DMS 273 (cell line): Measurements from ENCODE around the gene ETV3.
"Not testable (repeated sequence)": the region's sequence is repeated elsewhere in the genome, so short reads cannot be mapped to it uniquely, and the experiment has no call there.

ENCODE experiments used
- DNase-seq: peaks from one replicate; lab custom pipeline; 2025; ENCODE audit not compliant: unreplicated experiment; lab: John Stamatoyannopoulos, UW

Gene ETV3

DNA sequence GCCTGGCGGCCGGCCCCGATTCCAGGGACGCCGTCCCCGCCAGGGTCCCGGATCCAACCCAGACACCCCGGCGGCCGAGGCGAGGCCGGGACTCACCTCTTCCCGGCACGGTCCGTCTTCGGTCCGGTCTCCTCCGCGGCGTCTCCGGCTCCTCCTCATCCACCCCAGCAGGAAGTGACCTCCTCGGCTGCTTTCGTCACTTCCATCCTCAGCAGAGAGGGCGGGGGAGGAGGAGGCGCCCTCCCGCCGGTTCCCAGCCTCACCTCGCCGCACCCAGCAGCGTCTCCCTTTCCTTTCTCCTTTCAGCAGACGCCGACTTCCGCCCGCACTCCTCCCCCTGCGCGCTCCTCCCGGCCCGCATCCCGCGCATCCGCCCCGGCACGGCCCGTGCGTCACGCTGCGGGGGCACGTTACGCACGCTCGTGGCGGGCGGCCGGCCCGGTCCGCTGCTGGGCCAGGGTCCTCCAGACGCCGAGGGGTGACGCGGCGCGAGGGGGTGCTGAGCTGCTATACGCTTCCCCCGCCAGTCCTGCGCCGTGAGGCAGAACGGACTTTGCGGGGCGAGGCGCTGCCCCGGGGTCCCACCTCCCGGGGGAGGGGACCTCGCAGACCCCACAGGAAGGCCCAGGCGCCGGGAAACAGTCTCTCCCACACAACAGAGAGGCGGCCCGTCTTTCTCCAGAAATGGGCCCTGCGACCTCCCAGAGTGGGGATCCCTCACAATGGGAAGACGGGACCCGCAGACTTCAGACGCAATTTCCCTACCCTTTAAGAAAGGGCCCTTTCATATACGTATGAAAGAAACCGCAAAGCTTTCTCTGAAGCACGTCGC is at the start of gene ETV3:
ETV3 (minus strand) TSS at position 176 of the 832 bp plus-strand sequence. CDS start 2,043 bp downstream, outside the sequence.
- DNase-seq = peak; percentile 94

DNA sequence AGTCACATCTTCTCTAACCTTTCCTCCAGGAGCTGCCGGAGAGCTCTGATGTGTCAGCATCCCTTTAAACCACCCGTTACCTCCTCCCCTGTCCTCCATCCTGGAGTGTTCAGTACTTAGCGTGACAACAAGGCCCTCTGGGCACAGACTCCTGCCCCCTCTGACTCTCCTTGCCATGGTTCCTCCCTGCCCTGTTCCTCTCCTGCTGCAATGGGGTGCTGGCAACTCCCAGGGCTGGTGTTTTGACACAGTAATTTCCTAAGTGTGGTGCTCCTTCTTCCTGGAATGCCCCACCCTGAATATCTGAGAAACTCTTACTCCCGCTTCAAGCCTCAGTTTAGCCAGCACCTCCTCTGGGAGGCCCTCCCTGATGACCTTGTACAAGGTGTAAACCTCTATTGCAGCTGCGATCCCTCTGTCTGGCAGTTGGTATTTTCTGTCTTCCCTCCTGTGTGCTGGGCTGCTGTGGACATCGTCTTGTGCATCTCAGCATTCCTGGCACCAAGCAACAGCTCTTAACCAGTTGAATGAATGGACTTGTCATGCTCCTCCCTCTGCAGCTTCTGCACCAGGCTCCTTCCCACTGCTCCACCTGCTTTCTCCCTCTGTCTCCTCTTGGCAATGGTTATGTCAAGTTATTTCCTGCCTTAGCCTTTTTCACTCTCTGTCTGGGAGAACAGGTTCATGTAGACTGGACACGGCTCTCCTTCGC is 48.2 kb upstream of the ETV3 start:
- DNase-seq = no peak

DNA sequence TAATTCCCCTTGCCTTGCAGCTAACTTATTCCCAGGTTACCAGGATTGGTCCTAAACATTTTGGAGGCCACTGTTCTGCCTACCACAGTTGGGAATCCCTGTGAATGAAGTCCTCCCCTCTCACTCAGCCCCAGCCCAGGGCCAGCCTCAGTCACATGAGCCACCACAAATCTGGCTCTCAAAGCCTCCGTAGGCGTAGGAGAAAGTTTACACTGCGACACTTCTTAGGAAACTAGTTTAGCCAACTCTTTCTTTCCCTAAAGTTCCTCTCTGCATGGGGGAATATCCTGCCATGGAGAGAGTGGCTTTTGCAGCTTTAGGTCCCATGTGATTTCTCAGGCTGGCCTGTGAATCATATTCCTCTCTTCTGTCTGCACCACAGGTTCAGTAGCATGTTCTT is 45.7 kb upstream of the ETV3 start:
- DNase-seq = no peak

DNA sequence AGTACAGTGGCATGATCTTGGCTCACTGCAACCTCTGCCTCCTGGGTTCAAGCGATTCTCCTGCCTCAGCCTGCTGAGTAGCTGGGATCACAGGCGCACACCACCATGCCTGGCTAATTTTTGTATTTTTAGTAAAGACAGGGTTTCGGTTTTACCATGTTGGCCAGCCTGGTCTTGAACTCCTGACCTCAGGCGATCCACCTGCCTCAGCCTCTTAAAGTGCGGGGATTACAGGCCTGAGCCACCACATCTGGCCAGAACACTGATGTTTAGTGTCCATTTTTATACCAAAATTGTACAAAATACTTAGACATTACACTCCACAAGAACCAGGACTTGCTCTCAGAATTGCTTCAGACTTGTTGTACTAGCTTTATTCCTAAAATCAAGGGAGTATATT is 44.2 kb upstream of the ETV3 start:
- DNase-seq = not testable (repeated sequence)

DNA sequence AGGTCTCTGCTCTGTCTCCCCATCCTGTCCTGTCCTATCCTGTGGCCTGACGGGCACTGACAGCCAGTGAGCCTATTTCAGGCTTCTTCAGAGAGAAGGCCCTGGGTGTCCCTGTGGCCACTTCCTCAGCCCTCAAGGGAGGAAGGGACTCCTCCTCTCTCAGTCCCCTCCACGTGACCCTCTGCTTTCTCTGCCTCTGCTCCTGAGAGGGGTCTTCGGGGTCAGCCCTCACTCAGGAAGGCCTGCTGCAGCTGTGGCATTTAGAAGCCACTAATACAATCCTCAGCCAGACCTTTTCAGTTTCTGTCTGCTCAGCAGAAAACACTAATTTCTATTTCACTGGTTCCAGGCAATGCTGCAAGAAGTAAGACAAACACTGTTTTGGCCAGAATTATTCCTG is 43.6 kb upstream of the ETV3 start:
- DNase-seq = no peak

DNA sequence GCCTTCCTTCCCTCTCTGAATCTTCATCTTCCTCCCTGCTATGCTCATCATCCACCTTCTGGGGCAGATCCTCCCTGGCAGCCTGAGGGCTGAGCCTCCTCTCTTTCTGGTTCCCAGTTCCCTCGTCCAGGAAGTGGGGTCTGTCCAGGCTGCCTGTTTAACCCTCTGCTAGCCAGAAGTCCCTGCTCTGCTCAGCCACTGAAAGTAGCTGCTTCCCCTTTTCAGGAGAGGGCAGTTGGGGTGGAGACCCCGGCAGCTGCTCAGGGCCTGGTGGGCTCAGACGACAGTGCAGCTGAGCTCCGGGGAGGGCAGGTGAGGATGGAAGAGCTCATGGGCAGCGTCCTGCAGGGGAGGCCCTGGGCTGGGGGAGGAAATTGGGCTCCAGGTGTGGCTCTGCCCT is 43.1 kb upstream of the ETV3 start:
- no peak for DNase-seq

DNA sequence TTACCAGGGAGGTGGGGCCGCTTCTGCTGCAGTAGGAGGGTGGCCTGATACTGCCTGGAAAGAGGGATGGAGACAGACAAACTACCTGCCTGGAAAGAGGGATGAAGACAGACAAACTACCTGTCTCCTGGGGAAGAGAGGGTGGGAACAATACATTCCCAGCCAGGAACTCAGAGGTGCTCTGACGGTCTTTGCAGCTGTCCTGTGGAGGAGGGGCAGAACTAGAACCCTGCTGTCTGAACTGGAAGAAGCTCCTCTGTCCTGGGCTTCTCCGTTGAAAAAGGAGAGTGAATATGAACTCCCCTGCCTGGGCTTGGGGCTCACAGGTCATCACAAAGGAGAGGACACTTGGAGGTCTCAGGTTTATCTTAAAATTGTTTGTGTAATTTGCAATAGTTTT is 40.3 kb upstream of the ETV3 start:
- no peak for DNase-seq

DNA sequence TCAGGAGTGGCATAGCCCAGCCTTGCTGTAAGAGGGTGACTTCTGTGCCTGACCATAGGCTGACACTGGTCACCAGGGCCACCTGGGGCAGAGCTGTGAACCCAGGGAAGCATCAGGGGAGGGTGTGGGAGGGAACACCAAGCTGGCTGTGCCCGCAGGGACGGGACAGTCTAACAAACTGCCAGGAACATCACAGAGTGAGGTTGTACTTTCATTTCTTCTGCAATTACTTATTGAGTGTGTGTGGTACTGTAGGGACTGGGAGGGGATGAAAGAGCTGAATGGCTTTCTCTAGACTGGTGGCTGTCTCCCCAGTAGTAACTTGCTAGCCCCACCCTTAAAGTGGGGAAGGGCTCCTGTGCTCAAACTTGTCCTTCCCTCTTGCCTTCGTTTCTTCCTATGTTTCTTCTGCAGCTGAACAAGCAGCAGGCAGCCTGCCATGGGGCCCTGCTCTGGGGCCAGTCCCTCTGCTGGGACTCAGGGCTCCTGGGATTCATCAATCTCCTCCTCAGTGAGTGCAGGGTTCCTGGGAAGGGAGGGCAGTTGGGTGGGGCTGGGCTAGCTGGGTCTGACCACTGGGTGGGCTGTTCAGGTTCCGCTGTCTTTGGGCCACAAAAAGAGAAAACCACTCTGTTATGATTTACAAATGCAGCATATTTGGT is 39.7 kb upstream of the ETV3 start:
- no peak for DNase-seq

DNA sequence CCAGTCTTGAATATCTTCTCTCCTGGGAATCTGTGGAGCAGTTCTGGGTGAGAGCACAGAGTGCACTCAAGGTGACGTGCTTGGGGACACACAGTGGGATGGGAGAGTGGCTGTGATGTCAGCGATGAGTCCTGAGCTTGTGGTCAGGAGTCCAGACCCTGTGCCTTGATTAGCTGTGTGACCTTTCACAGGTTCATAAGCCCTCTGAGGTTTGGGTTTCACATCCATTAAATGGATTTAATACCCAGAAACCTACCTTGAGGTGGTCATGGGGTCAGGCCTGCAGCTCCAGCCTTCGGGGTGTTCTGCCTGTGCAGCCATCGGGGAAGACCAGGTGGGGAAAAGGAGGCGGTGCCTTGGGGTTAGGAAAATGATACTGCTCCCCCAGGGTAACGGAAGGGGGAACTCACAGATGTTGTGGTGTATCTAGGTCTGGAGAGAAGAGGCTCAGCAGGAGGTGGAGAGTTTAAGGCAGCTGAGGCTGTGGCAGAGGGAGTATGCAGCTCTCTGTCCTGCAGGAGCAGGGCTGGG is 38.5 kb upstream of the ETV3 start:
- no peak for DNase-seq

DNA sequence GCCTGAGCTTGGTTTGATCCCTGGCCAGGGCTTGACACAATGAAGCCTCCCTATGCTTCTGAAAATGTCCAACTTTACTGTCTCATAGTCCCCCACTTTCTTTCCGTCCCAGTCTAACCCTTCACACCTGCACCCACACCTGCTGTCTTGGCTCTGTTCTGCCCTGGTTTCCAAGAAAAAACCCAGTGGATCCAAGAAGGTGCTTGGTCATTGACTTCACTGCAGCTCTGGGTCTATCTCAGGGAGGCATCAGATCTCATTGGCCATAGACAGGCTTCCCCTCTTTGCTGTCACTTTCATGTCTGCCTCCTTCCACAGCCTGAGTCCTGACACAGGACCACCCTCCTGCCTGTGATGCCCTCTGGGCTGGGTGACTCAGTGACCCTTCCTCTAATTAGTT is 37.8 kb upstream of the ETV3 start:
- DNase-seq = no peak

DNA sequence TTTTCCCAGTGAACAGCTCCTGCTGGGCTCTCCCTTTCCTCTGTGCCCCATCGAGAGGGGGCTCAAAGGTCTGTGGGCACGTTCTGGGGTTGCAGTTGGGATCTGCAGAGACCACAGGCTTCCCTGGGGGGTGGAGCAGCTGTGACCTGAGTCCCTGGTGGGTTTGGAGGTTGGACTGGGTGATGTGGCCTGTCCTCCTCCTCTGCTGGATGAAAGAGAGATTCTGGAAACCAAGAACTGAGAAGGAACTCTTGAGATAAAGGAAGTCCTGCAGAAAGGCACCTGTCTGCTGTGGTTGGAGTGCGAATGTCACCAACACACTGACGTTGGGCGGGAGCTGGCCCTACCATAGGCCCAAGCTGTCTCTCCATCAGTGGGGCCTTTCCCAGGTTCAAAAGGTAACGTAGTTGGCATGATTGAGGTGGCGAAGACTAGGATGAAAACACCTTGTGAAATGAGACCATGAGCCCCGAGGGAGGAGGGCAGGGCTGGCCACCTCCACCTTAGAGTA is 35.8 kb upstream of the ETV3 start:
- DNase-seq = no peak

DNA sequence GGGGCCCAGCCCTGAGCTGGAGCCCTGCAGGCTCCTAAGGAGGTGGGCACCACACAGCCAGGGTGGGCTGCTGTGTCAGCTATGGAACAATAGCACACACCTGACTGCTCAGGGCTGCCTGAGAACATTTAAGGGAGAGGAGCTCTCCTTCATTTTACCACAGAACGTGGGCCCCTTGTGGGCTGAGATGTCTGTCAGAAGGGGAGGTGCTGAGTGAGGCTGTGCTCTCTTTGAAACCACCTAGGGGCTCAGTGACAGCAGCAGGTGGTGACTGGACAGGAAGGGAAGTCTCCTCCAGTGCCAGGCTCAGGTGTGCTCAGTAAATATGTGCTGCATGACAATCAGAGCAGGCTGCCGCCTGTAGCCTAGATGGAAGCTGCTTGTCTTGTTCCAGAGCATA is 35.0 kb upstream of the ETV3 start:
- DNase-seq = not testable (repeated sequence)

DNA sequence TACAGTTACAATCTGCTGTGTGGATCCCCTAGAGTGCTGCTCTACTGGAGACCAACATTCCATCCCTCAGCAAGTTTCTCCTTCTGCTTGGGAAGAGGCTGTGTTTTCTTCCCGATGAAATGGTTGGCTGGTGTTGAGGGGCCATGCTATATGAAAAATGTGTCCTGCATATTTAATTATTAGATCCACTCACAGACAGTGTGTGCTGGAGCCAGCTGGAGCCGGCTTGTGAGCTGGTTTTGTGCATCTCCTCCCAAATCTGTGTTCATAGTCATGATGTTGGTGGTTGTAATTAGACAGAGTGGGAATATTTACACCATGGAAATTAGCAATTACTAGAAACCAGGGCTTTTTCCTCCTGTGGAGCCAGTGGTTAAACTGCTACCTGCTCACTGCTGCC is 34.4 kb upstream of the ETV3 start:
- not testable (repeated sequence) for DNase-seq

DNA sequence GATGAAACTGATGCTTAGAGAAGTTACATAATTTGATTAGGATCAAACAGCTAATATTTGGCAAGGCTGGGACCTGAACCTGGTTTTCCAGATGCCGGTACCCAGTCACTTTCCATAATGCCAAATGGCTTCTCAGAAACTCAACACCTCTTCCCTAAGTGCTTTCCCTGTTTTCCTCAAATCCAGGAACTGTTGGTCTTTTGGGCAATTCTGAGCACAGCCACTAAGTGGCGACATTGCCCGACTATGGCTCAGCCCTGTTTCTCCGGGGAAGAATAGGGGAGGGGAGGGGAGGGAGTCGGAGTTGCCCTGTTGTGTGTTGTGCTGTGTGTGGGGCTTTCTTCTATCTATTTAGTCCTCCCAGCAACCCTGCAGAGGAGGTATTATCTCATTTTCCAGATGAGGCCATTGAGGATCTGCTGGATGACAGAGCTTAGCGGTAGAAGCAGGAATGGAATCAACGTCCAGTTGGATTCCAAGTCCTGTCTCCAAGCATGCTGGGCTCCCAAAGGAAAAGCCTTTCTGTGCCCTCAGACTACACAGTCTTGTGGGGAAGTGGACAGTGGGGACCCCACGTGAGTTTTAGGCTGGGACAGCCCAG is 33.8 kb upstream of the ETV3 start:
- peak; percentile 62 for DNase-seq

DNA sequence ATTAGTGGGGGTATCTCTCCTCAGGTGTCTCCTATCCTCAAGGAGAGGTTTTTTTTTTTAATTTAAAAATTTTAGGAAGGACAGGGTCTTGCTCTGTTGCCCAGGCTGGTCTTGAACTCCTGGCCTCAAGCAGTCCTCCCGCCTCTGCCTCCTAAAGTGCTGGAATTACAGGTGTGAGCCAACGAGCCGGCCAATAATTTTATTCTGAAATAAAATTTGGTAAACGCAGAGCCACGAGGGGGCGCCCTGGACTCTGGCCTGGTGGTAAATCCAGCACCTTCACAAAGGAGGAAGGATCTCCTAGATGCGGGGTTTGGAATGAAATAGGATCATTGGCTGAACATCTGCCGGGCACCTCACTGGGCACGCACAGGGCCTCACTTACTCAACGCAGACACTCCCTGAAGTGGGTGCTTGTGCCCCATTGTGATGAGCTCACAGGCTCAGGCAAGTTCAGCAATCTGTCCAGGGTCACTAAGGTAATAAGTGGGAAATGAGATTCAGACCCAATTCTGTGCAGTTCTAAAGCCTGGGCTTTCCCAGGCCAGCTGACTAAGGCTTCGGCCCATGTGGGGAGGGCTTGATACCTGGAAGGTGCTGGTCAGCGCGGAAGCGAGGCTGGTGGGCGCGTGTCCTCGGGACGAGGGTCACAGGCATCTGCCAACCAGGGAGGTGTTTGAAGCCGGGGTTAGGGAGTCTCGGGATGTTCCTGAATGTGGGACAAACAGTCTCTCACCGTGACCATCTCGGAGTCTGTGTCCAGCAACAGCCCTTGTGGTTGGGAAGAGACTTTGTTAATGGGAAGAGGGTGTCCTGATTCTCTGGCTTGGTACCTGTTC is 32.7 kb upstream of the ETV3 start:
- peak; percentile 84 for DNase-seq

DNA sequence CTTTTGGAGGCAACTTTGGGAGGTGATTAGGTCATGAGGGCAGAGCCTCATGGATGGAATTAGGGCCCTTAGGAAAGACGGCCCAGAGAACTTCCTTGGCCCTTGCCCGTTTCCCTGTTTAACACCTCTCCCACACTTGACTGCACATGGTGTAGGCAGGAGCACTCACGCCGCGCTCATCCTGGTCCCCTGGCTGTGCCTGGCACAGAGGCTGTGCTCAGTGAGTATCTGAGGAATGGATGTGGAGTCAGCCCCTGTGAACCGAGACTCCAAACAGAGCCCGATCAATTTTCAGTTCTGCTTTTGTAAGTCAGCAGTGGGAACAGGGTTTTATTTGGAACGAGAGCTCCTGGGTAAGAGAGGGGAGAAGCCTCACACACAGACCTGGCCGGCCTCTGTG is 29.8 kb upstream of the ETV3 start:
- DNase-seq = no peak

DNA sequence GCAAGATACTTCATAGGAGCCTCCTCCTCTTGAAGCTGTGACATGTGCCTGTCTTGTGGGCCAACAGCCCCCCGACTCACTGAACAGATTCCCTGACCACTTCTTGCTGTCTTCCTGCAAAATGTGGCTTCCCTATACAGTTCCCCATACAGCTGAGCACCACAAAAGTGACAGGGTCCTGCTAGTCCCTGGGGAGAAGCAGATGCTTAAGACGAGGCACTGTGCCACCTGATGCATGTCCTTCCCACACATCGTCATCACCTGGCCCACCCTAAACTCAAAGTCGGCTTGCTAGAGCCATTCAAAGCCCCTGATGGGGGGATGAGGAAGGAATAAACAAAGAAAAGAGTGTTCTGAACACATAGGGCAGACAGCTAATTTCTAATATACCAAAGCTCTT is 29.2 kb upstream of the ETV3 start:
- DNase-seq = no peak

DNA sequence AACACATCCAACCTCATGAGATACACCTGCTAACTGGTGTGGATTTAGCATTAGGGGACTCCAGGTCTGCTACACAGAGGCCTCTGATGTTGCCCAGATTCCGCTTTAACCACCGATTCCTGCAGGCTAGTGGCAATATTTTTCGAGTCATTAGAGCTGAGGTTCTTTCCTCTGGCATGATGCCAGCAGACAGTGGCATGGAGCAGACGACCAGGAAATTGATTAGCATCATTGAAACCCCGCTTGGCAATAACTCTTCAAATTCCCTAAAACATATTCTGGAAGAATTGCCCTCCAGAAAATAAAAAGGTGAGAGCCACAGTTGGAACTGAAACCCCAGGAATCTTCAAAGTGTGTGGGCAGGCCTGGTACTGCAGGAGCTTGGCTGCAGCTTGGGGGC is 28.4 kb upstream of the ETV3 start:
- DNase-seq = no peak

DNA sequence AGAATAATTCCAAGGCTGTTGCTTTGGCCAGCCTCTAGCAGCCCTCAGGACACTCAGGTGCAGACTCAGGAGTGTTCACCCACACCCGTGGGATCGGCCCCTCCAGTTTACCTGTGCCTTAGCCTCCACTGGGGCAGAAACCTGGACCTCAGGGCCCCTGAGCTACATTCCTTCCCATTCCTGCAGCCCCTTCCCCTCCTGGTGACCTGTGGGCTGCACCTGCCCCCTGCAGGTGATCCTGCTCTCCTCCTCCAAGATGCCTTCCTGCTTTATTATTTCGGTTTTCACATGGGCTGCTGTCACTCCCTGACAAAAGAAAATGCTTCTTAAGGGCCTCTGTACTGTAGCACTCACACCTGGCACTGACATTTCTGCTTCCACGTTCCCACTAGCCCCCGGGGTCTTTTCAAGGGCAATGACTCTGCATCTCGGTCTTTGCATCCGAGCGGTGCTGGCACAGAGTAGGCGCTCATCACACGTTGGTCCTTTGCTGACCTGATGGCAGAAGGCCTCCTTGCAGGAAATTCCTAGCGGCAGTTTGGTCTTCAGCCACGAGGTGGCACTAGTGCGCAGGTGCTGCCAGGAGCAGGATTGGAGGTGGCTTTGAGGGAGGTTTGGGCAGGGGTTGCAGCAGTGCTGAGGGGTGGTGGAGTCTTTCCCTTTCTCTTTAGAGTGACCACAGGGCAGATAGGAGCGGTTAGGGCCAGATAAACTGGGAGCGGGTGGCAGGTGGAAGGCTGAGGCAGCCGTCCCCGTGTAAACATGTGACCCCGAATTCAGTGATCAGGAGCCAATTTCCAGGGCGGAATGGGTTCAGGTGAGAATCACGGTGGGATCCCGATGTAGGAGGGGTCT is 25.3 kb upstream of the ETV3 start:
- peak; percentile 87 for DNase-seq
